Activated CD4-positive, alpha-beta T cell treated with anti-CD3 and anti-CD28 coated beads for 36 hours (primary cell): ENCODE results near the gene HOXB5. TPM values are rescaled to one million over a fixed set of nuclear protein-coding genes. Genes with fewer than 3 reads are reported as not detected.

Experiments
- ATAC-seq: fragments of 200-7000 bp; cut with Tn5 transposase; one replicate; pipeline ENCODE4 v1.10.0; 2021; ENCODE audit warnings: mild to moderate bottlenecking, moderate library complexity
- CTCF ChIA-PET: fragments of 350-600 bp; sonication (Branson Sonifier 250); formaldehyde crosslinking; loops from one replicate; lab custom pipeline; 2021; ENCODE audit warnings: antibody characterized with exemption; lab: Charles Lee
- POLR2A ChIA-PET: fragments of 350-600 bp; sonication (Branson Sonifier 250); formaldehyde crosslinking; loops from one replicate; lab custom pipeline; 2021; ENCODE audit warnings: antibody characterized with exemption, inconsistent platforms; lab: Charles Lee
- DNase-seq: peaks from one replicate; pipeline ENCODE4 v3.0.0-alpha.2; 2020
- H3K27ac Mint-ChIP-seq: one replicate; pipeline ENCODE4 v1.8.0; 2021; ENCODE audit warnings: mixed read lengths
- H3K27me3 Mint-ChIP-seq: one replicate; pipeline ENCODE4 v1.8.0; 2021; ENCODE audit warnings: mixed read lengths
- H3K36me3 Mint-ChIP-seq: one replicate; pipeline ENCODE4 v1.8.0; 2021; ENCODE audit warnings: low read depth, mixed read lengths
- H3K4me1 Mint-ChIP-seq: one replicate; pipeline ENCODE4 v1.8.0; 2021; ENCODE audit warnings: mixed read lengths
- H3K4me3 Mint-ChIP-seq: one replicate; pipeline ENCODE4 v1.8.0; 2021; ENCODE audit warnings: mild to moderate bottlenecking, moderate library complexity, mixed read lengths
- H3K9me3 Mint-ChIP-seq: one replicate; pipeline ENCODE4 v1.8.0; 2021; ENCODE audit warnings: low read depth, mixed read lengths
- intact Hi-C, 2 experiments: fragments of 100-400 bp; cut with DNase I in 1 of 2; cut with micrococcal nuclease in 1 of 2; formaldehyde crosslinking; loops; one replicate each; pipeline versions ENCODE4 v1.14.2 to v1.15.1; 2022 to 2024; cut with DNase I, micrococcal nuclease
- total RNA-seq, 2 experiments: library from RNA; stranded (reverse); gene quantifications; one replicate each; pipeline ENCODE4 v1.2.3, GENCODE V29; 2021

The HOXB5 gene
- total RNA-seq, 2 experiments from 2014 or later, result not detected

- CTCF ChIA-PET, result interaction anchor here (0.6 to 1.4 kb wide), 8 partner anchors 9 to 581 kb away, joined by 3 to 4 read pairs (median 3); partner anchors contain the start of gene HOXB8
- H3K27ac Mint-ChIP-seq, result no peak overlapping the region
- no peak overlapping the region for H3K4me3 Mint-ChIP-seq
- H3K27me3 Mint-ChIP-seq, result peaks cover 62% of the 10 kb centered on the region
- no peak for ATAC-seq
- H3K9me3 Mint-ChIP-seq, result no peaks in the 10 kb centered on the region
- no peaks in the 10 kb centered on the region for H3K36me3 Mint-ChIP-seq
- POLR2A ChIA-PET, result no interaction called here
- intact Hi-C loops, result no loop called here
- peaks cover 19% of the 10 kb centered on the region for H3K4me1 Mint-ChIP-seq
- DNase-seq, result no peak
These were observed 13.5 kb upstream of the HOXB5 start for GRCh38 chr17:48606892-48607614.

GRCh38 chr17:48605991-48606891 is 12.7 kb upstream of the HOXB5 start:
- no peak overlapping the region for H3K4me3 Mint-ChIP-seq
- no peak for ATAC-seq
- no peak for DNase-seq
- no peaks in the 10 kb centered on the region for H3K36me3 Mint-ChIP-seq
- H3K4me1 Mint-ChIP-seq, result peaks cover 16% of the 10 kb centered on the region
- H3K27ac Mint-ChIP-seq, result no peak overlapping the region
- H3K9me3 Mint-ChIP-seq, result no peaks in the 10 kb centered on the region
- ChIA-PET CTCF (interaction anchor here (0.6 to 1.4 kb wide), 7 partner anchors 10 to 581 kb away, joined by 3 to 4 read pairs (median 3); partner anchors contain the start of gene HOXB8), POLR2A (no interaction called here)
- peaks cover 63% of the 10 kb centered on the region for H3K27me3 Mint-ChIP-seq
- intact Hi-C loops, result no loop called here

- peaks cover 12% of the 10 kb centered on the region for H3K4me1 Mint-ChIP-seq
- intact Hi-C loops, result no loop called here
- H3K36me3 Mint-ChIP-seq, result no peaks in the 10 kb centered on the region
- ATAC-seq (no peak), DNase-seq (no peak)
- POLR2A ChIA-PET, result no interaction called here
- peaks cover 65% of the 10 kb centered on the region for H3K27me3 Mint-ChIP-seq
- no peak overlapping the region for H3K27ac Mint-ChIP-seq
- H3K9me3 Mint-ChIP-seq, result no peaks in the 10 kb centered on the region
- CTCF ChIA-PET, result no interaction called here
- no peak overlapping the region for H3K4me3 Mint-ChIP-seq
These were observed 11.9 kb upstream of the HOXB5 start for GRCh38 chr17:48605409-48605919.

GRCh38 chr17:48604770-48605329 is 11.3 kb upstream of the HOXB5 start, which contains the start of gene HOXB6:
Gene HOXB6 (minus strand): TSS chr17:48604986. CDS start chr17:48598150, 6,836 bp downstream.
- ATAC-seq (no peak), DNase-seq (no peak)
- Mint-ChIP-seq H3K4me1 (peaks cover 12% of the 10 kb centered on the region), H3K27me3 (peaks cover 70% of the 10 kb centered on the region), H3K9me3 (no peaks in the 10 kb centered on the region), H3K27ac (no peak within 1 kb of the TSS), H3K4me3 (no peak within 1 kb of the TSS), H3K36me3 (no peaks in the 10 kb centered on the region)
- intact Hi-C loops, result no loop called here
- POLR2A ChIA-PET, result no interaction called here
- CTCF ChIA-PET, result interaction anchor here (0.7 kb wide), 1 partner anchor 497 kb away, joined by 3 read pairs; the partner anchor contains the start of gene SNX11

GRCh38 chr17:48603959-48604769 is 10.6 kb upstream of the HOXB5 start:
- DNase-seq (no peak), ATAC-seq (no peak)
- Mint-ChIP-seq H3K4me3 (no peak overlapping the region), H3K9me3 (no peaks in the 10 kb centered on the region), H3K36me3 (no peaks in the 10 kb centered on the region), H3K4me1 (peaks cover 12% of the 10 kb centered on the region), H3K27ac (no peak overlapping the region), H3K27me3 (peaks cover 70% of the 10 kb centered on the region)
- POLR2A ChIA-PET, result no interaction called here
- intact Hi-C loops, result no loop called here
- CTCF ChIA-PET, result interaction anchor here (0.7 kb wide), 1 partner anchor 497 kb away, joined by 3 read pairs; the partner anchor contains the start of gene SNX11

- H3K27me3 Mint-ChIP-seq, result peaks cover 79% of the 10 kb centered on the region
- H3K9me3 Mint-ChIP-seq, result no peaks in the 10 kb centered on the region
- peaks cover 27% of the 10 kb centered on the region for H3K4me1 Mint-ChIP-seq
- no peak overlapping the region for H3K27ac Mint-ChIP-seq
- ChIA-PET POLR2A (interaction anchor here (1.1 kb wide), 1 partner anchor 9 kb away, joined by 3 read pairs; no protein-coding TSS in a partner anchor), CTCF (interaction anchor here (0.6 to 1.6 kb wide), 10 partner anchors 12 to 525 kb away, joined by 3 to 6 read pairs (median 4); no protein-coding TSS in a partner anchor)
- ATAC-seq (no peak), DNase-seq (no peak)
- H3K4me3 Mint-ChIP-seq, result no peak overlapping the region
- intact Hi-C loops, result no loop called here
- H3K36me3 Mint-ChIP-seq, result no peaks in the 10 kb centered on the region
These were observed 8.2 kb upstream of the HOXB5 start for GRCh38 chr17:48601539-48602425.

- Mint-ChIP-seq H3K4me3 (no peak overlapping the region), H3K9me3 (no peaks in the 10 kb centered on the region), H3K36me3 (no peaks in the 10 kb centered on the region), H3K27me3 (peaks cover 81% of the 10 kb centered on the region), H3K27ac (no peak overlapping the region), H3K4me1 (peaks cover 33% of the 10 kb centered on the region)
- ATAC-seq, result no peak
- DNase-seq, result no peak
- intact Hi-C loops, result no loop called here
- CTCF ChIA-PET, result interaction anchor here (0.7 to 1.6 kb wide), 10 partner anchors 12 to 524 kb away, joined by 3 to 6 read pairs (median 4); no protein-coding TSS in a partner anchor
- POLR2A ChIA-PET, result interaction anchor here (1.1 kb wide), 1 partner anchor 9 kb away, joined by 3 read pairs; no protein-coding TSS in a partner anchor
These were observed 7.6 kb upstream of the HOXB5 start for GRCh38 chr17:48601207-48601538.

- H3K4me3 Mint-ChIP-seq, result no peak overlapping the region
- intact Hi-C loops, result no loop called here
- ATAC-seq (no peak), DNase-seq (no peak)
- H3K27ac Mint-ChIP-seq, result no peak overlapping the region
- H3K9me3 Mint-ChIP-seq, result no peaks in the 10 kb centered on the region
- H3K36me3 Mint-ChIP-seq, result no peaks in the 10 kb centered on the region
- ChIA-PET POLR2A (interaction anchor here (1.1 kb wide), 1 partner anchor 8 kb away, joined by 3 read pairs; no protein-coding TSS in a partner anchor), CTCF (interaction anchor here (0.7 to 1.9 kb wide), 7 partner anchors 12 to 341 kb away, joined by 3 to 6 read pairs (median 4); no protein-coding TSS in a partner anchor)
- peaks cover 33% of the 10 kb centered on the region for H3K4me1 Mint-ChIP-seq
- H3K27me3 Mint-ChIP-seq, result peaks cover 84% of the 10 kb centered on the region
These were observed 6.9 kb upstream of the HOXB5 start for GRCh38 chr17:48600244-48601098.

- intact Hi-C loops, result loop anchor here in 1 of 2 experiments (5.0 to 10.0 kb wide), 2 partner anchors 57 to 455 kb away; no protein-coding TSS in a partner anchor
- DNase-seq (no peak), ATAC-seq (no peak)
- peaks cover 83% of the 10 kb centered on the region for H3K27me3 Mint-ChIP-seq
- ChIA-PET POLR2A (interaction anchor here (1.0 kb wide), 1 partner anchor 9 kb away, joined by 3 read pairs; no protein-coding TSS in a partner anchor), CTCF (interaction anchor here (0.6 to 2.1 kb wide), 4 partner anchors 13 to 961 kb away, joined by 3 to 8 read pairs (median 4); no protein-coding TSS in a partner anchor)
- H3K36me3 Mint-ChIP-seq, result no peaks in the 10 kb centered on the region
- no peak overlapping the region for H3K27ac Mint-ChIP-seq
- H3K4me3 Mint-ChIP-seq, result no peak overlapping the region
- no peaks in the 10 kb centered on the region for H3K9me3 Mint-ChIP-seq
- H3K4me1 Mint-ChIP-seq, result peaks cover 32% of the 10 kb centered on the region
These were observed 5.8 kb upstream of the HOXB5 start for GRCh38 chr17:48599354-48599753.
